Hepatocyte (in vitro differentiated cells): ENCODE results near the gene FCMR.

Source experiments
- CTCF ChIP-seq: fragments of 200-600 bp; sonication (generic); IDR thresholded peaks from 2 replicates; pipeline ENCODE4 v1.5.1; 2016; ENCODE audit warnings: antibody characterized with exemption, mild to moderate bottlenecking; ENCODE audit not compliant: poor library complexity
- EZH2 ChIP-seq: fragments of 200-600 bp; sonication (generic); IDR thresholded peaks from 2 replicates; pipeline ENCODE4 v1.6.1; 2016; ENCODE audit warnings: antibody characterized with exemption, mild to moderate bottlenecking, borderline replicate concordance
- EZH2phosphoT487 ChIP-seq: fragments of 200-600 bp; sonication (generic); IDR thresholded peaks from one replicate; pipeline ENCODE4 v1.6.1; 2018; ENCODE audit warnings: antibody characterized with exemption, mild to moderate bottlenecking, low read depth, moderate library complexity; ENCODE audit not compliant: unreplicated experiment, severe bottlenecking

- TF ChIP-seq EZH2 (no peak), EZH2phosphoT487 (no peak), CTCF (no peak)
Observed at GRCh38 chr1:206892351-206892984, 29.3 kb downstream of the FCMR start.
